ENCODE measurements around the gene ANAPC5. TPM values are rescaled to one million over a fixed set of nuclear protein-coding genes. Genes with fewer than 3 reads are reported as not detected.

Gene ANAPC5
- total and polyA plus RNA-seq, 12 donors, result 81.3 to 204 (median 96.6) TPM

- Histone ChIP-seq H3K4me3 (no peak overlapping the region), H3K27ac (no peak overlapping the region), H3K36me3 (replicated peaks in 1 of 2) (peaks cover 0 to 69% of the 10 kb centered on the region in 2 donors), H3K9me3 (replicated peaks in 1 of 3) (no peaks in the 10 kb centered on the region), H3K27me3 (no peaks in the 10 kb centered on the region), H3K4me1 (replicated peaks in 1 of 2) (no peaks in the 10 kb centered on the region)
- intact Hi-C loops (cut with DNase I), result no loop called here
- no peak for DNase-seq
- 78 to 88% (median 85%) methylated on average over 3 of the region's 3 CpGs for WGBS, 4 donors
- no peak for TF ChIP-seq CTCF (IDR thresholded peaks at IDR 0.05)
- TF ChIP-seq POLR2A (IDR thresholded peaks at IDR 0.05), result no peak
Measured at GRCh38 chr12:121344506-121344905, 7.7 kb downstream of the ANAPC5 start.

- 95 to 100% (median 96%) methylated on average over 4 of the region's 4 CpGs for WGBS, 4 donors
- no peaks in the 10 kb centered on the region for H3K9me3 ChIP-seq (replicated peaks in 1 of 3)
- no peak for DNase-seq
- intact Hi-C loops (cut with DNase I), result no loop called here
- peaks cover 0 to 65% of the 10 kb centered on the region in 2 donors for H3K36me3 ChIP-seq (replicated peaks in 1 of 2)
- H3K27me3 ChIP-seq, result no peaks in the 10 kb centered on the region
- H3K27ac ChIP-seq, result no peak overlapping the region
- no peaks in the 10 kb centered on the region for H3K4me1 ChIP-seq (replicated peaks in 1 of 2)
- no peak overlapping the region for H3K4me3 ChIP-seq
- TF ChIP-seq POLR2A (IDR thresholded peaks at IDR 0.05) (no peak), CTCF (IDR thresholded peaks at IDR 0.05) (no peak)
Measured at GRCh38 chr12:121337416-121337815, 14.8 kb downstream of the ANAPC5 start.

- Histone ChIP-seq H3K27me3 (no peaks in the 10 kb centered on the region), H3K4me1 (replicated peaks in 1 of 2) (no peaks in the 10 kb centered on the region), H3K36me3 (replicated peaks in 1 of 2) (peaks cover 0 to 71% of the 10 kb centered on the region in 2 donors), H3K4me3 (no peak overlapping the region), H3K9me3 (replicated peaks in 1 of 3) (no peaks in the 10 kb centered on the region), H3K27ac (no peak overlapping the region)
- TF ChIP-seq POLR2A (IDR thresholded peaks at IDR 0.05) (no peak), CTCF (IDR thresholded peaks at IDR 0.05) (peak; percentile 74 to 86 (median 81))
- intact Hi-C loops (cut with DNase I), result loop anchor here (1.0 to 5.0 kb wide), 2 partner anchors 108 to 109 kb away; no protein-coding TSS in a partner anchor
- DNase-seq, result peak in 4 of 7 donors; percentile 26 to 38 (median 28)
- WGBS, 4 donors, result 55 to 61% (median 58%) methylated on average over 8 of the region's 8 CpGs
Measured at GRCh38 chr12:121334513-121335343, 17.5 kb downstream of the ANAPC5 start.

- no peak overlapping the region for H3K4me3 ChIP-seq
- no peaks in the 10 kb centered on the region for H3K4me1 ChIP-seq (replicated peaks in 1 of 2)
- intact Hi-C loops (cut with DNase I), result loop anchor here (1.0 to 5.0 kb wide), 2 partner anchors 109 to 110 kb away; no protein-coding TSS in a partner anchor
- no peak overlapping the region for H3K27ac ChIP-seq
- peaks cover 0 to 80% of the 10 kb centered on the region in 2 donors for H3K36me3 ChIP-seq (replicated peaks in 1 of 2)
- TF ChIP-seq CTCF (IDR thresholded peaks at IDR 0.05), result no peak
- TF ChIP-seq POLR2A (IDR thresholded peaks at IDR 0.05), result no peak
- 74 to 95% (median 90%) methylated on average over 1 of the region's 1 CpG for WGBS, 4 donors
- H3K27me3 ChIP-seq, result no peaks in the 10 kb centered on the region
- DNase-seq, result no peak
- no peaks in the 10 kb centered on the region for H3K9me3 ChIP-seq (replicated peaks in 1 of 3)
Measured at GRCh38 chr12:121333747-121334146, 18.5 kb downstream of the ANAPC5 start.
